ENCODE measurements around the gene NR2F2.

Gene NR2F2

DNA sequence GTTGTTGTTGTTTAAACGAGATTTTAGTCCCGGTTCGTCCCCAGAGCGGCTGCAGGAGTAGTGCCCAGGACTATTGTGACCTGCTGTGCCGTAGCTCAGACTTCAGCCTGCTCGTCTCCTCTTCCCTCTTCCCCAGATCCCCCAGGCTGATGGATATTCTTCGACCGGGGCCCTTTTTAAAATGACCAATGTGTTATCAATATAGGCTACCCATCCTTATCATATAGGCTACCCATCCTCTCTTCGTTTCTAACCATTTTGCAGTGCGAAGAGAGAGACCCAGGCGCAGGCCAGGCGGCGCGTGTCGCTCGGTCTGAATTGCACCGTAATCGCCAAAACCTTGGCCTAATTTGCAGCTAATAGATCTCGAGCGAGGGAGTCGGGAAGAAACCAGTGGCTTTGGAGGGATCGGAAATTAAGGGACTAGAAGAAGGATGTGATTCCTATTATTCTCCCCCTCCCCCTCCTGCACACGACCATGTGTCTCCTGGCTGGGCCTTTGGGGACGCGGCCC lies 23.0 kb downstream of the NR2F2 start:
- DNase-seq (ENCODE audit: low read depth, low spot score): no peak

DNA sequence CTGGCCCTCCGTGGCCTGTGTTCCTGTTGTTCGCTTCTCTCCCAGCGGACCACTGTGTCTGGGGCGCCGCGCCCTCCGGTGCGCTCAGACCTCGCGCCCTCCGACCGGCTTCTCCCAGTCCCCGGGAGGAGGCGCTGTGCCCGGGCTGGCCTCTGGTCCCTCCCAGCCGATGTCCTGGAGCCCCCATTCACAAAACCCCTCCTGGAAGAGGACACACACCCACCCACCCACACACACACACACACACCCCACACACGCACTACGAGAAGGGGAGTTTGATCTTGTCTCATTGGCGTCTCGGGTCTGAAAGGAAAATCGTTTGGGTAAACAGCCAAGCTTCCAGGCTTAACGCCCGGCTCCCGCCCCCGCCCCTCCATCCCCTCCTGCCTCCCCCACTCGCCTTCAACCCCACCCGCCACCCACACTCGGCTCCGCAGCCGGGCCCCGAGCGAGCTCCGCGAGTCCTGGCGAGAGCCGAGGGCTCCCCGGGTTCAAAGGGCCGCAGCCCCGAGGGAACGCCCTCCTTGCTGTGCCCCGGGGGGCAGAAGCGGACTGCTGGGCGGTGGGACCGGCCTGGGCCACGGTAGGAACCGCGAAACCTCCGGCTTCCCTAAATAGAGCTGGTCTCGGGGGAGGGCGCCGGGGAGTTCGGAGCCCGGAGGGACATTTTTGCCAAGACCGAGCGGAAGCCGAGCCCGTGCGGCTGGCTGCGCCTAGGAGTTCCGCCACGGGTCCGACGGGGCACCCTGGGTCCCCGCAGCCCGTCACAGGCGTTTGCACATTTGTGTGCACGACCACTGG lies 23.6 kb downstream of the NR2F2 start:
- DNase-seq (ENCODE audit: low read depth, low spot score): no peak

DNA sequence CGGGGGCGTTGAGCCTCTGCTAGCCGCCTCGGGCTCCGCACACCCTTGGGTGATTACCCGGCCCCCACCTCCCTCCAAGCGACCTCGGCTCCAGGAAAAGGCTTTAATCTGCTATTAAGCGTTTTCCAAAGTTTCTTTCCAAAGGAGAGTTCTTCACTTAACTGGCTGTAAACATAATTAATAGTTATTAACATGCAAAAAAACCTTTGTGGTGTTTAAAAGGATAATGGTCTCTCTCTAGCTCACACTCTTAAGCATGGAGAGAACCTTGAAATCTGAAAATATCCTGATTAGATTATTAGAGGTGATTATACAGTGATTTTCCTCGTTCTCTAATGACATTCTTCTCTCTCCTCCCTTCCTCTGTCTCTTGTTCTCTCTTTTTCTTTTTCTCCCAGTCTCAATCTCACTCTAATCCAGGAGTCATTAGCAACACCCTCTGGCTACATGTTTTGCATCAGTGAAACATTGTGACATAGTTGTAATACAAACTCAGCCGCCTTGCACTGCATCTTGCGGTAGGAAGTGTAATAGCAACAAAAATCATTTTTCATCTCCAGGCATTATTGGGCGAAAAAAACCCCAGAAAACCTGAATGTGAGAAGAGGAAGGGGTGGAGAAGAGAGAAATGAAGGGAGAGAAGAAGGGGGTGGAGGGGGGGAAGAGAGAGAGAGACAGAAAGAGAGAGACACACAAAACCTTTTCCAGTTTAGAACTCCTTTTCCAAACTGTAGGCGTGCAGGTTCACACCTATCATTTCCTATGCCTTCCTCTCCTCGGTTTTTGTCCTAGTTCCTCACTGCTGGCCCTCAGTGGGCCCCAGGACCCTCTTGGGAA lies 24.4 kb downstream of the NR2F2 start:
- no peak for DNase-seq (ENCODE audit: low read depth, low spot score)

DNA sequence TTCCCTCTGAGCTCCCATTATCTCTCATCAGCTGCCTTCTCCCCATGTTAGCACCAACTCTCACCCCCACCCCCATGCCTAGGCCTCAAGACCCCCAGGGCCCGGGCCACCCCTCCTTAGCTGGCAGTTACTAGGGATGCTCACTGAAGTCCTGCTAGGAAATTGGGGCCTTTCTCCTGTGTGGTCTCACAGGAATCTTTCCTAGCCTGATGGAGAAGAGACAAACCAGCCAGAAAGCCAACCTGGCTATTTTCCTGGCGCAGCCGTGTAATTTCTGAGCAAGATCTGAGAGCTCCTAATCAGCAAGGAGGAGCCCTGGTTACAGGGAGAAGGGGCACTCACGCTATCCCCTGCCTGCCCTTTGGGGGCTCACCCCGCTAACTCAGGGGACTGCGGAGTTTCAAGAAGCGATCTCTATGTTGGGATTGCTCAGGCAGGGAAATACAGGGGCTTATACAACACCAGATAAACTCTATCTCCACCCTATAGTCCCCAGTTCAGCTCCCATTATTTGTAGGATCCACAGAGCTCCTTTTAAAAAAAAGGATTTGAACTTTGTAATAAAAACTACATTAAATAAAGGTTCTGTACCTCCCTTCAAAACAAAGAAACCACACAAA lies 25.2 kb downstream of the NR2F2 start:
- no peak for DNase-seq (ENCODE audit: low read depth, low spot score)

DNA sequence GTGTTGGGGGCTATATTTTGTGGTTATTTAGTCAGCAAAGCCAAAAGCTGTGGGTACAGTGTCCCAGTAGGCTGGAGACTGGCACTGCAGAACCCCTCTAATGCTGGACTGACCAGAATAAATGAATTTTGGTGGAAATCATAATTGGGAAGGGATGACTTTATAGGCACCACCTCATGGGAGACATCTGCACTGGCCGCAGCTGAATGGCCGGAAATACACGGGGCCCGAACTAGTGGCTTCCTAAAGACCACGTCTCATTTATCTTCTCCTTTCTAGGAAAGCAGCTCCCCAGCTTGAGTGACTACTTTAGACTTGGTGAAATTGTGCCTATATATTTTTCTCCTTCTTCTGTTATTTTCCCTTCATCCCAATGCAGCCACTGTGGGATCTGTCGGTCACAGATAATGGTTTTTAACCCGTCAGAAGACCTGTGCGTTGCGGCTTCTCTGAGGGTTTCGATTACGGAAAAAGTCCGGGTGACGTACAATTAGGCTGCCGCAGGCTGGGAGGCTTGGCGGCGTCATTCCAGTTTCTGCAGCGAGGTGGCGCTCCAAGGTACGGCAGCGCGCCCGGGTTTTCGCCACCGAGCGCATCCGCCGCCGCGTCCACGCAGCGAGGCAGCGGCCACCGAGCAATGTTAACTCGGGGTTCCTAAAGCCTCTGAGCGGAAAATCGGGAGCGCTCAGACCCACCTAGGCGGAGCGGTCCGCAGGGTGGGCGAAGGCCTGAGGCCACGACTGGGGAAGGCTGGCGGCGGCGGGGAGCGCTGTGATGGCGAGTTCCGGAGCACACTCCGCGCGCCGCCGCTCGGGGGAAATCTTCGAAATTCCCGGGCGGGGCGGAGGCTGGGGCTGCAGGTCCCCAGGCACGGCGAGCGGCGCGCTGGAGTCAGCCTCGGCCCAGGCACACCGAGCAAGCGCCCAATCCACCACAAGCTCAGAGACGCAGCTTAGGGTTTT lies 26.3 kb downstream of the NR2F2 start:
- peak; percentile 90 for DNase-seq (ENCODE audit: low read depth, low spot score)

DNA sequence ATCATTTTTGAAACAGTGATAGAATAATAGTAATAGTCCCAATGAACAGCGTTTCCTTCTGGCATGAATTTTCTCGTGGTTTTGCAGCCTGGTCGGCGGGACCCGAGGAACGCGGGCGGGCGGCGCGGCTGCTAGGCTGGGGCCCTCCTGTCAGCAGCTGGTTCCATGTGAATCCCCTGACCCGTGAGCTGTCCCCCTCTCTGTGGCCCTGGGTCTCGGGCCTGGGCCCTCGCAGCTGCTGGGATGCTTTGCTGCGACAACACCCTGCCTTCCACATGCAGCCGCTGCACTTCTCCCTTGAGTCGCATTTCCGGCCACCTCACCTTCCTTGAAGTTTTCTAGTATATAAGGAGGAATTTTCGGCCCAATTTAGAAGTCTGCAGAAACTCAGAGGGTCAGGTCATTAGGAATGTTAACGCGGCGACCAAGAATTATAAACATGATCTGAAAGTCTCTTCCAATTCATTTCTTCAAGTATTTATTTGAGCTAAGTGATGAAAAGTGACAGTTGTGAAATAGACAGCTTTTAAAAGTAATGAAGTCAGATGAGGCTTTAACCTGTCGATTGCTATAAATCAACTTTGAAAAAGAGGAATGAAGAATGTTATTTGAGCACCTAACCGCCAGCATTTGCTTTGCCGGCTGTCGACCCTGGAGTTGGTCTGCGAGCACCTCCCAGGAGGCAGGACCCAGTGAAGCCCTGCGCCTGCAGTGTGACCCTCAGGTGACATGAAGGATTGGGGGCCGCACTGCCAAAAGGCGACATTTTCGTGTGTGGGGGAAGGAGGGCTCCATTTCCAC lies 27.7 kb downstream of the NR2F2 start:
- no peak for DNase-seq (ENCODE audit: low read depth, low spot score)

DNA sequence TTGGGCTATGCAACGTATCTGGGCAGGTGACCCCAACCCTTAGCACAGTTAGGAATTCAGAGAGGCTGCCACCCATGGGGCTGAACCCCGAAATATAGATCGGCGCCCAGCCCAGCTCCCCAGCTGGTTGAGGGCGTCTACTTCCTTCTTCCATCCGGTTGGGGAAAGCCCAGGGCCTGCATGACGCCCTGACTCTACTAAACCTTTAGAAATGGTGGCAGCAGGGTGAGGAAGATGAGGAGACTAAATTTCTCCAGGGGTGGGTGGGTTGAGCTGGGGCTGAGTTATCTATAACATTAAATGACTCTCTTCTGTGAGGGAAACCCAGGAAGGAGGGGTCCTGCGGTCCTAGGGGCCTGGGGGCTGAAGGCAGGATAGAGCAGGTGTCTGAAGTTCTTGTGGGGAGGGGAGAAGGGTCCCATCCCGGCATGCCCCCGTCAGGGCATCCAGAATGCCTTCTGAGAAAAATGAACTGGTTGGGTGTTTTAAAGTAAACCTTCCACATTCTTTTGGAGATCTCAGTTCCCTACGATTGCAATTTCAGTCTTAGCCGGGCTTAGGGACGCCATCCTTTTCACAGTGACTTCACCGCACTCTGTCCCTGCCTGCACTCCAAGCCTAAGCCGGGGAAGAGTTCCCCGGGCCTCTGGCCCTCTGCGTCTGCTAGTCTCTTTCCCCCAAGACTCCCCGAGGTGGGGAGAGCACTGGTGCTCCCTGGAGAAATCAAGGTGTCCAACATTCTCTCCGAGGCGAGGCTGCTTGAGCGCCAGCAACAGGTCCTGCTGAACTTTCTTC lies 28.5 kb downstream of the NR2F2 start:
- DNase-seq (ENCODE audit: low read depth, low spot score): no peak

DNA sequence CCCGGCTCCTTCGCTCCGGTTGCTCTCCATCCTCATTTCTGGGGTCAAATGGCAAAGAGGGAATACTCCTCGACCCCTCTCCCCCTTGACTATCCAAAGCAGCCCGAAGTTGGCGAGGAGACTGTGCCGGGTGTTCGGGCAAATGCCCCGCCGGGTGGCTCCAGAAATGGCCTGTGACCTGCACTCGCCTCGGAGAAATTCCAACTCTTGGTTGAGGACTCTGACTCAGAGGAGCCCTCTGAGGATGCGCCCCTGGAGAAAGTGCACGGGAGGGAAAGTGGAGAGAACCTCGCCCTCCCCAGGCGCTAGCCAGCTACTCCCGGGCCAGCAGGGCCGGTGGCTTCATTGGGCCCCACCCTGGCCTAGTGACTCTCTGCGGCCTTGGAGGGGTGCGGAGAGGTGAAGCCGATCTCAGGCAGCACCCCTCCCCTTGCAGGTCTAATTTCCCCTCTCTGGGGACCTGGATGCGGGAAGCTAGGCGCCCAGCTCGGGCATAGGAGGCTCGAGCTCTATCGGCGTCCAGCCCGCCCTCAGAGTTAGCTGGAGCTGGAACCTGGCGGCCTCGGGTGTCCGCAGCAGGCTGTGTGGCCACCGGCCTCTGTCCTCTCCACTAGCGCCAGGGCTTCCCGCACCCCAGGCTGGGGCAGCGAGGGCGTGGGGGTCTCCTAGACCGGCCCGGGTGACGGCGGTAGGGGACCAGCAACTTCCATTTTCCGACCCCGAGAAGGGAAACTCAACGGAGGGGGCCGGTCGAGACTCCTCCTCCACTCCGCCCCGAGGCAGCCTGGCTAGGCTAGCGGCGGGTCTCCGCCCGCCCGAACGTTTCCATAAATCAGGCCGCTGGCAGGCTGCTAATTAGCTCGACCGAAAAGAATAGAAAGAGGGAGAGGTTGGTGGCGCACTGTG lies 29.4 kb downstream of the NR2F2 start:
- DNase-seq (ENCODE audit: low read depth, low spot score): no peak

DNA sequence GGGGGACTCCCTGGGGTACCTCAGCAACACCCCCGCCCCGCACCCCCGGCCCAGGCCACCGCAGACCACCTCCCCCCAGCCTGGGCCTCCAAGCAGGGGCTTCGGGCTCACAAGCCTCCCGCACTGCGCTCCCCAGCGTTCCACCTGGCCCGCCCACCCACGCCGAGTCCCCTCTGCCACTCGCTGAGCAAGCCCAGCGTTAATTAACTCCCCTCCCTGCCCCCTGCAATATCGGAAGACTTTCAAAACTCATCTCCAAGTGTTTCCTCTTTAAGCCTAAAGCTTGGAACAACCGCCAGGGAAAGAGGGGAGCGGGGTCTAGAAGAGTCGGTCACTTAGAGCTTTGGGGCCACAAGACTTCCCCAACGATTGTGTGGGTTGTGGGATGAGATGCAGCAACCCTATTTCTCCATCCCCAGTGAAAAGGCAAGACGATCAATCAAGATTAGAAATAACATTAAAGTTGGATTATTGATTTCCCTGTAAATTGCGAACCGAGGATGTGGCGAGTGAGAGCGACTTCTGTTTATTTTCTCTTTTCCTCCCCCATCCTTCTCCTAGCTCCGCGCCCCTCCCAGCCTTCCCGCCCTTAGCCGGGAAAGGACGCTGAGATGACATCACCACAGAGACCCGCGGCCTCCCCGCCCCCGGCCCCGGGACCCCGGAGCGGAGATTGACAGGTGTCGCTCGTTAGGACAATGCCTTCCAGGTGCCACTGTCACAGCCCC lies 30.2 kb downstream of the NR2F2 start:
- no peak for DNase-seq (ENCODE audit: low read depth, low spot score)

DNA sequence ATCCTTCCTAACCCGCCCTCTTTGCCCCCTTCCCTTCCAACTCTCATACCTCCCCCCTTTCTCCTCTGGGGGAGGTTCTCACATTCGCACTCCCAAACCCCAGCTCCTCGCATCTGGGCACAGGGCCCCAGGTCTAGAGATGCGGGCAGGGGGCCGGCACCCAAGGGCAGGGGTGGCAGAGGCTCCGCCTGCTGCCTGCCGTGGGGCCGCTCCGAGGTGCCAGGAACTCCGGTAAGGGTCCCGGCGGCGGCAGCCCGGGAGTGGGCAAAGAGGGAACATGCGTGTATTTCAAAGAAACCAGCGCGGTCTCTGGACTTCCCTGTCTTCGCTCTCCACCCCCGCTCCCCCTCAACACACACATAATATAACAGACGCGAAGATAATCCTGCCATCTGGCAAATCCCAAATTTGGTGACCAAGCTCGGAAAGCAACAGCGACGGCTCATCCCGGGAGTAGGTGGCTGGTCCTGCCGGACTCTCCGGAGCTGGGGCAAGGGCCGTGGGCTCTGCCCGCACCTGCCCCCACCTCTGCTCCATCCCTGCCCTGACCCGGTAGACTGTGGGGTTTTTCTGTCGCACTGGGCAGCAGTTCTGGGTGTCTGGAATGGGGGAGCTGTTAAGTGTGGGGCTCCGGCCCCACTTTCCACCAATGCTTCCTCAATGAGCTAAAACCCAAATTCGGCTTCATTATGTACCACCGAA lies 31.0 kb downstream of the NR2F2 start:
- no peak for DNase-seq (ENCODE audit: low read depth, low spot score)

DNA sequence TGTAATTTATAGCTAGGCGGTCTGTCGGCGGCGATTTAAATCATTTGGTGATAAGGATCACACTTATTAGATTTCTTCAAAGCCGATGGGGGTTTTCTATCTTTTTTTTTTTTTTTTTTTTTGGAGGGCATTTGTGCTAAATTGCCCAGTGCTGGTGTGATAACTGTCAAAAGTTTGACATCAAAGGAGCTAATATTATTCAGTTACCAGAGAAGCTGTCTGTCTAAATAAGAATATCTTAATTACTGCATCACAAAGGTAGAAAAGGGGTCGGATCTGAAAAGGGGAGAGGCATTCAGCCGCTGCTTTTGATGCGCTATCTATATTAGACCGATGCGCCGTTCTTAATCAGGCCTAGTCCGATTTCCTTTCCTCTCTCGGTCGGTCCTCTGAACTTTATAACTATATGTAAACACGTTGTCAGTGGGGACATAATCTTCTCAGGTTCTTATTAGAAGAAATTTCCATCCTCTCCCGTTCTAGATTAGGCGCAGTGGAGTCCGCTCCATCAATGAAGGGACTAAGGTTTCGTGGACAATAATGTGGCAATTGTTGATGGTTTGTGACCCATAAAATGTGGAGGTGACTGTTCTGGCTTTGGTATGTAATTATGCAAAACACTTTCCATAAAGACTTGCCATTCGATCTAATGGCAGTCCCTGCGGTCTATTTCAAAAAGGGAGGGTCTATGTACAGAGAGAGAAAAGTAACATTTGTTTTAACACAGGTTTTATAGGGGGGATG lies 31.7 kb downstream of the NR2F2 start:
- no peak for DNase-seq (ENCODE audit: low read depth, low spot score)

DNA sequence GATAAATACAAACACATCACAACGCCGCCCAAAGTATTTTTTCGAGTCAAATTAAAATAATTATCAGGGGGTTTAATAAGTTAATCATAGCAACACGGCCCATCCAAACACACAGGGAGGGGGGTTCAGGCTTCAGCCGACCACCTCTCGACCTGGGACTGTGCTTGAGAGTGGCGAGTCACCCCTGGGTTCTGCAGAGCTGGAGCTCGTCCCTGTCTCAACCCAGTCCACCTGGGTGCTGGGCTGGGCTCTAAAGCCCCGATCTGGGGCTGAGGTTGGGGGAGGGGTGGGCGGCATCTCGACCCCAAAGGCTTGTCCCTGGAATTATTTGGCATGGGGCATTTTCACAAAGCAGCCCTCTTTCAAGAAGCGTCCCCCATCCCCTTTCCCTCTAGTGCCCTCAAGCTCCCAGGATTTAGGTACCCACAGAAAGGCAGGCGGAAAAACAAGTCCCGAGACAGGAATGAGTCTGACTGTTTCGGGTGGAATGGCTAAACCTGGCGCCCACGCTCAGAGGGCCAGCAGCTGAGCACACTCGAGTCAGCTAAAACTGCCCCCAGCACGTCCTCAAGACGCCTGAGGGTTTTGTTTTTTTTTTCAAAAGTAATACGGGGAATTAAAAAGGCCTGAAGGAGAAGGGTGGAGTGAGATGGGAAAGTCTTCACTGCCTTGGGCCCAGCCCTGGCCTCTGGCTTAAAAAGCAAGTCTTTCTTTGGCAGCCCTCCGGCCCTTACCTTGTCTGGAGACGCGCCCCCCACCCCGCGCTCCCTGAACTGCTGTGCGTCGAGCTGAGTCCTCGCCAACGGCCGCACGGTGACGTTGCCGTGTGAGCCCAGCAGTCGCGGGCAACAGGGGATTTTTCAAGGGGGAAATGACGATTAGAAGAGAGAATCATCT lies 32.5 kb downstream of the NR2F2 start:
- DNase-seq (ENCODE audit: low read depth, low spot score): no peak

DNA sequence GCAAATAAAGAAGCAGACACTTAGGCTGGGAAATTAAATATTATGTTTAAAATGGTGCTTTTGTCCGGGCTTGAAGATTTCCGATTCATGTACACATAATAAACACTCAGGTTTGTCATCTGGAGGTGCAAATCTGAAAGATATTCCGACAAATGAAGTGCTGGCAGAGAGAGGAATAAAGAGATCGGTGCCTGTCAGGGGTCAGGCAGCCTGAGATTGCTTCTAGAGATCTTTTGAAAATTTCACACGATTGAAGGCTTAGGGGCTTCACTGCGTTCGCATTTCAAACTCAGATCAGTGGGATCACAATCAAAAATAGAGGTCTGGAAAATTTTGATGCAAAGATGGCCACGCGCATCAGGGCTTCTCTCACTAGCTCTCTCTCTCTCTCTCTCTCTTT lies 33.2 kb downstream of the NR2F2 start:
- DNase-seq (ENCODE audit: low read depth, low spot score): no peak

DNA sequence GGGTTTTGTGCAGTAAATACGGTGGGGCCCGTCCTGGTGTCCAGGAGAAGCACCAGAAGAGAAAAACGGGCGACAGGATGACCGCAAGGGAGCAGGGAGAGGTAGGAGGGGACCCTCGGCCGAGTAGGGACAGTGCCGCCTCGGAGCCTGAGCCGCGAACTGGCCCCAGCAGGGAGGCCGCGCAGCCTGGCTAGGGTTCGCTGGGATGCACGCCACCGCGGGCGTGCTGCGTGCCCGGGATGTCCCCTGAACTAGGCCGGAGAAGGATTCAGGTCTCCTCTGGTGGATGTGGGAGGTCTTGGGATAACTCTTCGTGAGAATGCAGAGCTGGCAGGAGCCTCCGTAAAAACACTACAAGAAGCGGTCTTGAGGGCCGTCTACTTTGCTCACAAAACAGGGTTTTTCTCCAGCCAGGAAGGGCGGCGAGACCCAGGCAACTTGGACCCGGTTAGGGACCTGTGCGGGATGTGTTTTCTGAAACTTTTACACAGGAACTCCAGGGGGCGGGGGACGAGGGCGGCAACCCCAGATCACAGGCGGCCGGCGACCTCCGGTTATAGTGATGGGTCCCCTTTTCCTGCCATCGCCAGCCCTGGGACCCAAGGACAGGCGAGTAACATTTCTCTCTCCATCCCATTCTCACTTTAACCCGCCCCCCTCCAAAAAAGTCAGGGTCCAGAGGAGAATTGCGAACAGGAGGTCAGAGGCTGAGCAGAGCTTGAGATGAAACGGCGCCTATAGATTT lies 35.5 kb downstream of the NR2F2 start:
- DNase-seq (ENCODE audit: low read depth, low spot score): no peak

DNA sequence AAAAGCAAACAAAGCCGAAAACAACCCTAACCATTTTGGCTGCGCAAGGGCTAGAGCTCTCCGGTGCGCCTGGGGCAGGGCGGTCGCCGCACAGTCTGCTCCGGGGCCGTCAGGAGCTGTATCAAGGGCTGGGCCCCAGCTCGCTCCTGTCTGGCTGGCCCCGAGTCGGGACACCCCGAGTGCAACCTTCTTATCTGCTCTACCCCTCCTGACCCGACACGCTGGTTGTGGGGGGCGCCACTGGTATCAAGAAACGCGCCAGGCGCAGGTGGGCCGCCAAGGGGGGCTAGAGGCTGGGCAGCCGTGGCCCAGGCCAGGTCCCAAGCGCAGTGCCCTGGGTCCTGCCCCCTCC lies 36.0 kb downstream of the NR2F2 start:
- no peak for DNase-seq (ENCODE audit: low read depth, low spot score)

Measured in astrocyte of the hippocampus (primary cell).